ENCODE results near the gene ANK3. TPM values are rescaled to one million over a fixed set of nuclear protein-coding genes. Genes with fewer than 3 reads are reported as not detected.

ANK3 gene
- 1 to 10 TPM; 1.6 TPM for total RNA-seq
- 1 to 10 TPM; 1.2 to 9.0 (median 4.3) TPM for polyA plus RNA-seq
- 8.7 to 32.5 (median 11.1) reads per million in 6 experiments for total RNA-seq

DNA sequence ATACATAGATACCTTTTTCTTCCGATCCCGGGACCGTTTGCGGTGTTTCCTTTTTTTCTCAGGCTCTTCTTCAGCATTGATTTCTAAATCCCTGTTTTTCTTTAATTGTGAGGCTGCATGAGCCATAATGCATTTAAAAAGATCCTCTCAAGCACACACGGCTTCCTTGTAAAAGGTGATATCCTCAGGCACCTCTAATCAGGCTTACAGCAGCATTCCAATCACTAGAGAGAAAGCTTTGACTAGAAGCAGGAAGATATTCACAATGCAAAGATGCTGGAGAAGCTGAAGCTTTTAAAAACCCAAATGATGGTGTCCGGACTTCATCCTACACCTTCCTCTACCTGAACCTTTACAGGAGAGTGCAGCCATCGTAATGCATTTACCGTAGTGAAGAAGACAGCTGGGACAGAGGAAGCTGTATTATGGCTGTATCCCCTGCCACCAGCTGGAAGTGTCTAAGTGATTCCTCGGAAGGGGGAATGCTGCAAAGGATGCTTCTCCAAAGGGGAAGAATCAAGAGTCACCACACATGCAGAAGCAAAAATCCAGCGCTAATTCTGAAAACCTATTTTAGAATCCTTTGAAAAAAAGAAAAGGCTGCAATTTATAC, at the start of gene ANK3:
Gene ANK3 (minus strand): TSS at position 463 of the 613 bp plus-strand sequence. CDS start 337 bp downstream, at position 126.
- H3K27ac Mint-ChIP-seq: no peak within 1 kb of the TSS
- H3K27me3 Mint-ChIP-seq: peaks cover 0 to 7% (median 0%) of the 10 kb centered on the region in 5 donors
- H3K4me3 Mint-ChIP-seq: no peak within 1 kb of the TSS
- H3K36me3 Mint-ChIP-seq: peaks cover 0 to 12% (median 3%) of the 10 kb centered on the region in 3 donors
- POLR2A ChIA-PET: no interaction called here
- peaks cover 2 to 13% (median 10%) of the 10 kb centered on the region in 4 donors for H3K4me1 Mint-ChIP-seq
- no peaks in the 10 kb centered on the region for H3K9me3 Mint-ChIP-seq
- ATAC-seq: no peak
- DNase-seq: no peak

DNA sequence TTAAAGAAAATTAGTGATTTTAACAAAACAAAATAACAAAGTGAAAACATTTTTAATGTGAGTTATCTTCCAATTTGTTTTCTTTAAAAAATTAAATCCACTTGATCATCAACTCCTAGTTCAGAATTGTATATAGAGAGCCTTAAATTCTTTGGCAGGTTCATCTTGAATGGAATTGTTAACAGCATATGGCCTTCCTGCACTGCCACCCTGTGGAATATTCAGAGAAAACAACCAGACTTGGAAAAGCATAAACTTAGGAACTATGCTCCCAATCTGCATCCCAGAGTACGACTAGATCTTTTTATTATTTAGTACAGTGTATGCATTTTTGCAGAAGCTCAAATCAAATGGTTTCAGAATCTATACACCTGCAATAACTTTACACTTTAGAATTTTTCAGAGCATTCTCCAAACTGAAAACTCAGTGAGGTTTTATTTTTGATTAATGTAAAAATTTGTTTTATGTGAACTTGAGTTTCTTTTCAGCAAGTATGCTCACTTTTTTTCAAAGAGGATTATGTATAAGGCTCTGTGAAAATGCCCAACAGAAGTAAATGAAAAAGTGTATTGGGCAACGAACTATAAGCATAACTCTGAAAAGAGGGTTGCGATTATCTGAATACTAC, 44.9 kb upstream of the ANK3 start:
- DNase-seq (peak in 1 of 10 donors; percentile 10), ATAC-seq (no peak)
- Mint-ChIP-seq H3K27ac (peak overlapping the region in 1 of 10 donors; percentile 12), H3K9me3 (no peaks in the 10 kb centered on the region), H3K27me3 (no peaks in the 10 kb centered on the region), H3K4me3 (no peak overlapping the region), H3K4me1 (no peaks in the 10 kb centered on the region), H3K36me3 (peaks cover 0 to 4% (median 0%) of the 10 kb centered on the region in 3 donors)
- POLR2A ChIA-PET: no interaction called here

DNA sequence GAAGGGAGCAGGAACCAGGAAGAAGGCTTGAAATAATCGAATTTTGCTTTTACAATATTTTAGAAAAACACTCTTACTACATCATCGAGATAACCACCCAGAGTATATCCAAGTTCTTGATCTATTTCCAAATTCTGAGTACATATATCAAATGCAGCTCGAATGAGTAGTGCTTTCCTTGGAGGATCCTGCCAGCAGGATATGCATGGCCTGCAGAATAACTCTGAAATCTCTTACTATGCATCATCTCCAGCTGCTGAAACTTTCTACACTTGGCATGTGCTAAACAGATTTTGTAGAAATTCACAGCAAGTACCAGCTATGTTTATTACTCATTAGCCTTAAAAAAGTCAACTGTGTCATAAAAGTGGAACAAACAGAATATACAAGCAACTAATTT, 44.0 kb upstream of the ANK3 start:
- no peak for DNase-seq
- Mint-ChIP-seq H3K4me1 (no peaks in the 10 kb centered on the region), H3K27me3 (no peaks in the 10 kb centered on the region), H3K4me3 (no peak overlapping the region), H3K27ac (no peak overlapping the region), H3K9me3 (no peaks in the 10 kb centered on the region), H3K36me3 (peaks cover 0 to 4% (median 0%) of the 10 kb centered on the region in 3 donors)
- ATAC-seq: no peak
- POLR2A ChIA-PET: no interaction called here

DNA sequence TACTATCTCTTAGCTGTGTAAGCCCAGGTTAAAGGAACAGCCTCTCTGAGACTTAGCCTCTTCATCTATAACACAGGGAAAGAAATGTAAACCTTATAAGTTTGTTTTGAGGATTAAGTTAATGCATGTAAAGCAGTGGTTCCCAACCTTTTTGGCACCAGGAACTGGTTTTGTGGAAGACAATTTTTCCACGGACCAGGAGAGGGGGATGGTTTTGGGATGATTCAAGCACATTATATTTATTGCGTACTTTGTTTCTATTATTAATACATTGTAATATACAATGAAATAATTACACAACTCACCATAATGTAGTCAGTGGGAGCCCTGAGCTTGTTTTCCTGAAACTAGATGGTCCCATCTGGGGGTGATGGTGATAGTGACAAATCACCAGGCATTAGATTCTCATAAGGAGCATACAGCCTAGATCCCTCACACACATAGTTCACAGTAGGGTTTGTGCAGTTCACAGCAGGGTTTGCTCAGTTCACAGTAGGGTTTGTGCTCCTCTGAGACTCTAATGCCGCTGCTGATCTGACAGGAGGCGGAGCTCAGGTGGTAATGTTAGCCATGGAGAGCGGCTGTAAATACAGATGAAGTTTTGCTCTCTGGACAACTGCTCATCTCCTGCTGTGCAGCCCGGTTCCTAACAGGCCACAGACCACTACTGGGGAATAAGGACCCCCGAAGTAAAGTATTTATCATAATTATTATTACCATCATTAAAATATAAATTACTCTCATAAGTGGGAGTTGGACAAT, 41.3 kb upstream of the ANK3 start:
- no peaks in the 10 kb centered on the region for H3K27me3 Mint-ChIP-seq
- ATAC-seq (no peak), DNase-seq (no peak)
- H3K9me3 Mint-ChIP-seq: no peaks in the 10 kb centered on the region
- POLR2A ChIA-PET: no interaction called here
- H3K4me1 Mint-ChIP-seq: peaks cover 0 to 4% (median 0%) of the 10 kb centered on the region in 4 donors
- H3K4me3 Mint-ChIP-seq: no peak overlapping the region
- H3K27ac Mint-ChIP-seq: peak overlapping the region in 1 of 10 donors; percentile 34
- H3K36me3 Mint-ChIP-seq: peaks cover 0 to 9% (median 0%) of the 10 kb centered on the region in 3 donors

DNA sequence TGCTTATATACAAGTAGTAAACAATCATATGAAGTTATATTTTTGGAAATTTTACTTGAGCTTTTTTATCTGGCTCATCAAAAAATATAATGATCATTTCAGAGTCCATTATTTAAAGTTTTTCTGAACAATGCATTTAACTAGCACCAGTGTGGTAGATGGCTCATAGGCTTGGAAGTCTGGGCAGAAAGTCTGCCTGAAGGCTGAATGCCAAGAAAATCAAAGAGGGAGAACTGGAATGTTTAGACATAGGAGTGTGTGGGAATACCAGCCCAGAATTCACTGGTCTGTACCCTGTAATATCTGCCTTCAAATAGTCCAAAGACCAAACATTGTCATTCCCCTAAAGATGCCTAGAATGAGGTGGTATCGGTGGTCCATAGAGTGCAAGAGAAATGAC, 40.3 kb upstream of the ANK3 start:
- H3K4me3 Mint-ChIP-seq: no peak overlapping the region
- DNase-seq (no peak), ATAC-seq (no peak)
- peaks cover 0 to 5% (median 0%) of the 10 kb centered on the region in 4 donors for H3K4me1 Mint-ChIP-seq
- H3K27ac Mint-ChIP-seq: peak overlapping the region in 1 of 10 donors; percentile 36
- H3K27me3 Mint-ChIP-seq: no peaks in the 10 kb centered on the region
- POLR2A ChIA-PET: no interaction called here
- peaks cover 0 to 9% (median 0%) of the 10 kb centered on the region in 3 donors for H3K36me3 Mint-ChIP-seq
- no peaks in the 10 kb centered on the region for H3K9me3 Mint-ChIP-seq

DNA sequence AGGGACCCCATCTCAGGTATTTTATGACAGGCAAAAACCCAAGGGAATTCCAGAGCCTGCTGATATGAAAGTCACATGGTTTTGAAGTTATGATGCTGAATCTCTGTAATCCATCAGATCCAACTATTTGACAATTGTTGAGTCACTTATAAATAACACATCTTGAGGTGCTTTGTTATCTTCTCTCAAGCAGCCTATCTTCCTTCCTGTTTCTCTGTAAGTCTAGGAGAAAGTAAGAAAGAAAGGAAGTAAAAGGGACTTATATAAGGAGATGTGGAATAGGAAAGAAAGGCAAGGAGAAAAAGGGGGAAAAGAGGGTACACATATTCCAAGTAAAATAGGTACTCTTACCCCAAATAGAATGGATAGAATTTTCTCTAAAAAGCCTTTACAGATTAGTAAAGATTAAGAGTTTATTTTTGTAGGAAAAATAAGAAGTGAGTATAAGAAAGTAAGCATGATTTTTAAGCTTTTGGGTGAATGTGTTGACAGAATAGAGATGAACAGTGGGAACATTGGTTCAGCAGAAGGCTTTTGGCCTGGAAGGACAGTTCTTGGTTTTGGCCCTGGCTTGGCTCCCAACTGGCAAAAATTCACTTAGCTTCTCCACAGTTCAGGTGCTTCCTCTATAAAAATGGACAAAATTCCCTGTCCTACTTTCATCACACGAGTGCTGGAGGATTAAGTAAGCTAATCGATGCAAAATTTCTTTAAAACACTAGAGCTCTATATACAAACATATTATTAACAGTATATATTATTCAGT, 39.6 kb upstream of the ANK3 start:
- no peaks in the 10 kb centered on the region for H3K9me3 Mint-ChIP-seq
- DNase-seq: no peak
- no peak overlapping the region for H3K27ac Mint-ChIP-seq
- H3K4me1 Mint-ChIP-seq: peaks cover 0 to 5% (median 0%) of the 10 kb centered on the region in 4 donors
- peaks cover 0 to 9% (median 0%) of the 10 kb centered on the region in 3 donors for H3K36me3 Mint-ChIP-seq
- no peak overlapping the region for H3K4me3 Mint-ChIP-seq
- no peaks in the 10 kb centered on the region for H3K27me3 Mint-ChIP-seq
- POLR2A ChIA-PET: no interaction called here
- no peak for ATAC-seq

DNA sequence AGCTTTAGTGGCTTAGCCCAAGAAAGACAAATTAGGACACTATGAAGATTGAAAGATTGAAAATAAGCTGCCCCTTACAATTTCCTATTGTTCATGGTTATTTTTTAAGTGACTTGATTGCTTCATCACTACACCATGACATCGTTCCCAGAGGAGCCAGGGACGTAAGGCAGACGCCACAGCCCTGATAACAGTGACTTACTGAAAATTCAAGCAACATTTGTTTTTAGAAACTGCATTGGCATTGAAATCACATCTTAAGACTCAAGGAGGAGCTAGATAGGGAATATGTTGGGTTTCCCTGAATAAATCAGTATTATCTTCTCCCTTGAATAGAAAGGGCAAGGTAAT, 38.7 kb upstream of the ANK3 start:
- ATAC-seq: no peak
- H3K9me3 Mint-ChIP-seq: no peaks in the 10 kb centered on the region
- peaks cover 0 to 5% (median 0%) of the 10 kb centered on the region in 4 donors for H3K4me1 Mint-ChIP-seq
- POLR2A ChIA-PET: no interaction called here
- peaks cover 0 to 9% (median 0%) of the 10 kb centered on the region in 3 donors for H3K36me3 Mint-ChIP-seq
- DNase-seq: no peak
- peaks cover 0 to 1% (median 0%) of the 10 kb centered on the region in 5 donors for H3K27me3 Mint-ChIP-seq
- no peak overlapping the region for H3K27ac Mint-ChIP-seq
- H3K4me3 Mint-ChIP-seq: no peak overlapping the region

DNA sequence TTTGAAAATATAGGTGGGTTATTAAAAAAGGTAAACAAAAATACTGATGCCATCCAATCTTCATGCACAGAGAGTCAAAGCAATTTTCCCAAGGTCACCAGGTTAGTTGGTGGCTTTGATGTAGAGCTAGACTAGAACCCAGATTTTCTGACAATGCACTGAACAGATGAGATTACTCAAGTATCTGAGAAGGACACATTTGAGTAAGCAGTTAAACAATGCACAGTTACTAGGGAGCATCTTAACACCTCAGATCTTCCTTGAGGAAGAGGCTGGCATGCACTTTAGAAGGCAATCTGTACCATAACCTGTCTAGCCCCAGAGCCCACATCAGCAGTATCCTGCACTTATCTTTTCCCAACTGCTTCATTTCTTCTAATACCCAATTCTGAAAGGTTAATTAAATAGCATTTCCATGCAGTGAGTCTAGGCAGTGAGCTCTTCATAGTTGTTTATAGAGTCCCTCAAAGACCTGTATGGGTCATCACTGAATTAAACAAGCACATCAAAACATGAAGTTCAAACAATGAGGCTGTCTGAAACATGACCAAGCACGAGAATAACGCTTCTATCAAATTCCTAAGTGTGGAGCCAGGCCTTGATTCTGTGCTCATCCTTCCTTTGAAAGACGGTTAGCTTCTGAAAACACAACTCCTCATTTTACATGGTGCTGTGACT, 38.2 kb upstream of the ANK3 start:
- no peak for ATAC-seq
- peaks cover 0 to 5% (median 0%) of the 10 kb centered on the region in 4 donors for H3K4me1 Mint-ChIP-seq
- POLR2A ChIA-PET: no interaction called here
- H3K4me3 Mint-ChIP-seq: no peak overlapping the region
- peaks cover 0 to 7% (median 0%) of the 10 kb centered on the region in 3 donors for H3K36me3 Mint-ChIP-seq
- no peaks in the 10 kb centered on the region for H3K9me3 Mint-ChIP-seq
- DNase-seq: no peak
- H3K27me3 Mint-ChIP-seq: peaks cover 0 to 1% (median 0%) of the 10 kb centered on the region in 5 donors
- no peak overlapping the region for H3K27ac Mint-ChIP-seq

DNA sequence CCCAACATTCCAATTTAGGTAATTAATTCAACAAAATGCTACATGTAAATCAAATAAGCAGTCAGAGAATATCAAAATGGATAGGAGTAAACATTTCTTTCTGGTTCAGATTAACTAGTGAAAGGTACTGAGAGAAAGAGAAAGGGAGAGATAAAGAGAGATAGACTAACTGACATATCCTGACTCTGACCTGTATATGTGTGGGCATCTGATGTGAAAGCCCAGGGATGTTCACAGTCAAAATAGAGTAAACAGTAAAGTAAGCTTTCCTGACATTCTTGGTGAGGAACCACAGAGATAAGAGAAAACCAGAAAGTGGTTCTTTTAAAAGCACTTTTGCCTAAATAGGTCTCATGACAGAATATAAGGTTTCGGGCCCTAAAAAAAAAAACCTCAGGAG, 37.5 kb upstream of the ANK3 start:
- Mint-ChIP-seq H3K9me3 (no peaks in the 10 kb centered on the region), H3K27ac (no peak overlapping the region), H3K27me3 (peaks cover 0 to 1% (median 0%) of the 10 kb centered on the region in 5 donors), H3K4me3 (no peak overlapping the region), H3K36me3 (peaks cover 0 to 6% (median 0%) of the 10 kb centered on the region in 3 donors), H3K4me1 (peaks cover 0 to 5% (median 0%) of the 10 kb centered on the region in 4 donors)
- no peak for DNase-seq
- ATAC-seq: no peak
- POLR2A ChIA-PET: no interaction called here

DNA sequence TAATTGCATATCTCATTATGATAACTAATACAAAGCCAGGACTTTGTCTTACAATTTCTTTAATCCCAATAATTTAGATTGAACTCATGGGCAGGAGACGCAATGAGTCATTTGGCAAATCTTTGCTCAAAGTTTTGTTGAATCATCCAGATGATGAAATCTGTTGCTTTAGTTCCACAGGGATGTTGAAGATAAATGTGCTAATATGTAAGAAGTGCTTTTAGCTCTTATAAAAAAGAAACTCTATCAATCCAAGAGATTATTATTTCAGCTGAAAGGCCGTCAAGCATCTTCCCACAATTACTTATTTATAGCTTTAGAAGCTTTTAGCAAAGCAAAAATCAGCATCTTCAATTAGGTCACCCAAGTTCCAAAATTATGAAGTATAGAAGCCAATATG, 36.8 kb upstream of the ANK3 start:
- H3K9me3 Mint-ChIP-seq: no peaks in the 10 kb centered on the region
- DNase-seq (no peak), ATAC-seq (no peak)
- H3K27ac Mint-ChIP-seq: no peak overlapping the region
- H3K4me1 Mint-ChIP-seq: peaks cover 0 to 5% (median 0%) of the 10 kb centered on the region in 4 donors
- peaks cover 0 to 1% (median 0%) of the 10 kb centered on the region in 5 donors for H3K27me3 Mint-ChIP-seq
- H3K4me3 Mint-ChIP-seq: no peak overlapping the region
- peaks cover 0 to 6% (median 0%) of the 10 kb centered on the region in 3 donors for H3K36me3 Mint-ChIP-seq
- POLR2A ChIA-PET: no interaction called here

DNA sequence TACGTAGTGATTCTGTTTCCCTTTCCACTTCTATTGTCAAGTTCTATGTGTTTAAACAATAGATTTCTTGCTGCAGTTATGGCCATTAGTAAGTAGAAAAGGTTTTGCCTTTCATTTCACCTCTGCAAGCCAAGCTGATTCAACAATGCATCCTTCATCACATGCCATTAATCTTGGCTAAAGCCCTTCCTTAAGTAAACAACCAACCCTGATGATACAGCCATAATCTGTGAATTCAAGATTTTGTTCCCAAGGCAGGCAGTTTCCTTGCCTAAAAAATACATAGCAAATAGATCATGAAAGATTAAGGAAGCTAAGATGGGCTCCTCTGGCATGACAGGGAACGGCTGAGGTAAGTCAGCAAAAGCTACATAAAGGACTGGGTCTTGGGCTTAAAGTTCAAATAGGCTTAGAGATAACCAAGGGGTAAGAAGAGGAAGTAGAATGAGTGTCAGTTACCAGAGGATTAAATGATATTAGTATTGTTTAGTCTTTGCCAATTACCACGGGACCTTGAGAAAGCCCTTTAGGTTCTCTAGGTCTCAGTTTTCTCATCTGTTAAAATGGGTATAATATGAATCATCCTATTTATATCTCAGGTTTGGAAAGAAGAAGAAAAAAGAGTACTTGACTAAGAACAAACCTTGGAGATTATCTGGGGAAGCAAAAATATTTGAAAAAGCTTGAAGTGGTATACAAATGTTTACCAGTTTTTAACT, 35.9 kb upstream of the ANK3 start:
- Mint-ChIP-seq H3K27ac (no peak overlapping the region), H3K36me3 (peaks cover 0 to 6% (median 0%) of the 10 kb centered on the region in 3 donors), H3K27me3 (peaks cover 0 to 1% (median 0%) of the 10 kb centered on the region in 5 donors), H3K4me1 (peaks cover 0 to 5% (median 0%) of the 10 kb centered on the region in 4 donors), H3K9me3 (no peaks in the 10 kb centered on the region), H3K4me3 (no peak overlapping the region)
- POLR2A ChIA-PET: no interaction called here
- ATAC-seq: no peak
- DNase-seq: no peak
